ENCODE data around the gene FANCD2. TPM values are rescaled to one million over a fixed set of nuclear protein-coding genes. Genes with fewer than 3 reads are reported as not detected.
"Not testable (repeated sequence)": the region's sequence is repeated elsewhere in the genome, so short reads cannot be mapped to it uniquely, and the experiment has no call there.

The FANCD2 gene
- total and polyA plus RNA-seq, 8 donors, result 8.6 to 28.4 (median 19.5) TPM

DNA sequence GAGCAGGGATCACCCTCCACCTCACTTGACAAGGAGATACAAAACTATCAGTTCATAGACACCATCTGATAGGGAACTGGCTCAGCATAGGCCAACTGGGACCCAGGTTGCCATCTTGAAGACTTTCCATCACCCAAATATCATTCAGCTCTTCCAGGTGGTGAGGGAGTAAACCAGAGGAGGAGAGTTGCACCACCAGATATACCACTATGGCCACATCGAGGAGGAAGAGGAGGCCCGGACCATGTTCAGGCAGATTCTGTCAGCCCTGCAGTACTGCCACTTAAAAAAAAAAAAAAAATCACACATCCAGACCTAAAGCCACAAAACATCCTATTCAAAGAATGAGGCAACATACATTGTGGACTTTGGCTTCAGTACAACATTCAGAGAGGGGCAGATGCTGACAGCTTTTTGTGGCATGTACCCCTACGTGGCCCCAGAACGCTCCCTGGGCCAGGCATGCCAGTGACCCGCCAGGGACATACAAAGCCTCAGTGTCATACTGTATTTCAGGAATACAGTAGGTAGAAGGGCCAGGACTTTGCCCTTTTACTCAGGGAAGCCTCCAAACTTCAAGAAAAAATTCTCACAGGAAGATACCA, 21.2 kb upstream of the FANCD2 start:
- Histone ChIP-seq H3K4me3 (no peak overlapping the region), H3K9me3 (no peaks in the 10 kb centered on the region), H3K27me3 (no peaks in the 10 kb centered on the region), H3K36me3 (peaks cover 0 to 10% of the 10 kb centered on the region in 2 donors), H3K27ac (no peak overlapping the region), H3K4me1 (peaks cover 5 to 20% of the 10 kb centered on the region in 2 donors)
- no peak for DNase-seq
- TF ChIP-seq, protein P1, sequence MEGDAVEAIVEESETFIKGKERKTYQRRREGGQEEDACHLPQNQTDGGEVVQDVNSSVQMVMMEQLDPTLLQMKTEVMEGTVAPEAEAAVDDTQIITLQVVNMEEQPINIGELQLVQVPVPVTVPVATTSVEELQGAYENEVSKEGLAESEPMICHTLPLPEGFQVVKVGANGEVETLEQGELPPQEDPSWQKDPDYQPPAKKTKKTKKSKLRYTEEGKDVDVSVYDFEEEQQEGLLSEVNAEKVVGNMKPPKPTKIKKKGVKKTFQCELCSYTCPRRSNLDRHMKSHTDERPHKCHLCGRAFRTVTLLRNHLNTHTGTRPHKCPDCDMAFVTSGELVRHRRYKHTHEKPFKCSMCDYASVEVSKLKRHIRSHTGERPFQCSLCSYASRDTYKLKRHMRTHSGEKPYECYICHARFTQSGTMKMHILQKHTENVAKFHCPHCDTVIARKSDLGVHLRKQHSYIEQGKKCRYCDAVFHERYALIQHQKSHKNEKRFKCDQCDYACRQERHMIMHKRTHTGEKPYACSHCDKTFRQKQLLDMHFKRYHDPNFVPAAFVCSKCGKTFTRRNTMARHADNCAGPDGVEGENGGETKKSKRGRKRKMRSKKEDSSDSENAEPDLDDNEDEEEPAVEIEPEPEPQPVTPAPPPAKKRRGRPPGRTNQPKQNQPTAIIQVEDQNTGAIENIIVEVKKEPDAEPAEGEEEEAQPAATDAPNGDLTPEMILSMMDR (IDR thresholded peaks at IDR 0.05), result no peak
- ATAC-seq, result no peak
- intact Hi-C loops (cut with DNase I), result no loop called here

DNA sequence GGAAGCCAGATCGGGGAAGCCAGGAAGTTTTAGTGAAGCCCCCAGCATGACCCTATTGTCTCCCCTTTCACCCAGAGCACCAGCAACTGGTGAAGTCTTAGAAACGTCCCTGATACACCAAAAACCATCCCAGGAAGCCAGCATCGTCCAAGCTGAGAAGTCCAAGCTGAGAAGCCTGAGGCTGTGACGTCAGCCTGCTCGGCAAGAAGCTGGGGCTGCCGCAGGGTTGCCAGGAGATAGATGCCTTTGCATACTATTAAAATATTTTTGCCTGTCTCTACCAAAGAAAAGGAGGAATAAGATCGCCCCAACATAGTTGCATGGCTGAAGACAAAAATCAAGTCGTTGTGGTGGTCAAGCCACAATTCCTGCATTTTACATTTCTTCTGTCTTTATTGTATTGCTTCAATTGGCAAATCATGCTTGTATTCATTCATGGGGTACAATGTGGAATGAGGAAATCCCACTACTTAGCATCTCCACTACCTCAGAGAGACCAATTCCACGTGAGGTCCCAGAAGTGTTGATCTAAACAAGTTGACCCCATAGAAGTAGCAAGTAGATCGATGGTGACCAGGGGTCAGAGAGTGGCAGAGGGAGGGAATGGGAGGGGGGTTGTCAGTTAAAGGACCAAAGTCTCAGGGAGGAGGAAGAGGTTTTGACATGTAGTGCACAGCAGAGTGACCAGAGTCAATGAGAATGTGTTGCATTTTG, 20.0 kb upstream of the FANCD2 start:
- ATAC-seq, result no peak
- no peak overlapping the region for H3K27ac ChIP-seq
- no peaks in the 10 kb centered on the region for H3K9me3 ChIP-seq
- H3K4me3 ChIP-seq, result no peak overlapping the region
- intact Hi-C loops (cut with DNase I), result no loop called here
- DNase-seq, result no peak
- peaks cover 9 to 31% of the 10 kb centered on the region in 2 donors for H3K4me1 ChIP-seq
- TF ChIP-seq, protein P1 (IDR thresholded peaks at IDR 0.05), result no peak
- H3K27me3 ChIP-seq, result no peaks in the 10 kb centered on the region
- H3K36me3 ChIP-seq, result peaks cover 0 to 5% of the 10 kb centered on the region in 2 donors

DNA sequence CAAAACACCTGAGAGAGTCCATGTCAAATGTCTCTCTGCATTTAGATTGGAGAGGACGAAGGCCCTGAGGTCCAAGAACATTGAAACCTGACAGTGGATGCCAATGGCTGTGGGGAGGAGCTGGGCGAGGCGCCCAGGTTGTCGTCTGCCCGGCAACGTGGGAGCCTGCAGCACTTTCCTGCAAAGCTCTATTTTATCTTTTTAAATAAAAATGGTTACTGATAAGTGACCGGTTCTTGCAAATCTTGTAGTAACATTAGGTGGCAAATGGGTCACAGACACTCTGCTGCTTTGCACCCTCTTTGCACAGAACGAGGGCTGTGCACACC, 19.5 kb upstream of the FANCD2 start:
- TF ChIP-seq, protein P1 (IDR thresholded peaks at IDR 0.05), result no peak
- H3K4me1 ChIP-seq, result peaks cover 9 to 36% of the 10 kb centered on the region in 2 donors
- no peak overlapping the region for H3K27ac ChIP-seq
- DNase-seq (no peak), ATAC-seq (no peak)
- peaks cover 0 to 5% of the 10 kb centered on the region in 2 donors for H3K36me3 ChIP-seq
- intact Hi-C loops (cut with DNase I), result no loop called here
- no peak overlapping the region for H3K4me3 ChIP-seq
- no peaks in the 10 kb centered on the region for H3K9me3 ChIP-seq
- no peaks in the 10 kb centered on the region for H3K27me3 ChIP-seq

DNA sequence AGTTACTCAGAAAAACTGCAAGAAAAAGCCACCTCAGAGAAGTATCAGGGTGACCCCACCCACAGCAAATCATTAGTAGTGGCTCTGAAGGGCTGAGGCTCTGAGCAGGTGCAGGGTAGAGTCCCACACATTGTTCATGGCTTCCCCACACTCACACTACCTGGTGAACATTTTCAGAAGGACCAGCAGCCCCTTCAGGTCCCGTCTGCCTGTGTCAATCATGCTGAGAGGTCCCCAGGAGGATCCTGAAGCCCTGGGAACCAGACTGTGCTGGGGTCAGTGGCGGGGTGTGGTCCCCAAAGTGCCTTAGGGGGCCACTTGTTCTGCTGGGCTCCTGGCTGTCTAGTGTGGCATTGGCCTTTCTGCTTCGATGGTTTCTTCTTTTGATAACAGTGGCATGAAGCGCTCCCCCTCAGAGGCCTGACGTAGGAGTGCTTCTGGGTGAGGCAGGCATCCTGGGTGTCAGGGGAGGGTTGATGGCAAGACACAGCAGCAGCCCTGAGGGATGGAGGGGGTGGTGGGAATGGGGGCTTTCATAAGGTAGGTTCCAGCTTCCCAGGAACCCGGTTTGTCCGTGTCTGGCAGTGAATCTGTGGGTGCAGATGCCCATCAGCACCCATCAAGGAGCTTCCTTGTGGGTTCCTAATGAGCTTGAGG, 19.0 kb upstream of the FANCD2 start:
- no peak for ATAC-seq
- TF ChIP-seq, protein P1 (IDR thresholded peaks at IDR 0.05), result no peak
- no peak for DNase-seq
- H3K4me1 ChIP-seq, result peaks cover 9 to 37% of the 10 kb centered on the region in 2 donors
- intact Hi-C loops (cut with DNase I), result no loop called here
- H3K27me3 ChIP-seq, result no peaks in the 10 kb centered on the region
- no peak overlapping the region for H3K4me3 ChIP-seq
- peaks cover 0 to 5% of the 10 kb centered on the region in 2 donors for H3K36me3 ChIP-seq
- no peak overlapping the region for H3K27ac ChIP-seq
- H3K9me3 ChIP-seq, result no peaks in the 10 kb centered on the region

DNA sequence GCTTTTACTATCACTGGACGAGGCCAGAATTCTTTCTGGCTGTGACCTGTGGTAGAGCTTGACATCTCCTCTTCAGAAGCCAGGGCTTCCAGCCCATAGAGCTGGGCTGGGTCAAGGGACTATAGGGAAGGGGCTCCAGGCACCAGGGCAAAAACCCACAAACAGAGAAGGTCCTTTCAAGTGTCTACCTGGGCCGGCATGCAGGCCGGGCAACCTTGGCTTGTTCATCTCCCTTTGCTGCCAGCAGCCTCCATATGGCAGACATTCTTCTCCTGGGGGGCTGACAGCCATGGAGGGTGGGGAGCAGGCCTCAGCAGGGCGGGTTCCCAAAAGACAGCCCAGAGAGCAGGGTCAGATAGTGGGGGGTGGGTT, 18.0 kb upstream of the FANCD2 start:
- H3K9me3 ChIP-seq; H3K27me3 ChIP-seq; H3K27ac ChIP-seq; intact Hi-C loops (cut with DNase I); ATAC-seq; H3K36me3 ChIP-seq; H3K4me3 ChIP-seq; DNase-seq: not testable (repeated sequence)
- H3K4me1 ChIP-seq, result peaks cover 9 to 37% of the 10 kb centered on the region in 2 donors
